HG03280 (cell line): Measurements from ENCODE around the gene ACY1.
"Not testable (repeated sequence)": the region's sequence is repeated elsewhere in the genome, so short reads cannot be mapped to it uniquely, and the experiment has no call there.

Experiments used
- ATAC-seq: cut with Tn5 transposase; IDR thresholded peaks from one replicate; pipeline ENCODE4 v1.9.1; 2021; ENCODE audit warnings: mild to moderate bottlenecking, moderate library complexity; ENCODE audit not compliant: unreplicated experiment

The ACY1 gene

DNA sequence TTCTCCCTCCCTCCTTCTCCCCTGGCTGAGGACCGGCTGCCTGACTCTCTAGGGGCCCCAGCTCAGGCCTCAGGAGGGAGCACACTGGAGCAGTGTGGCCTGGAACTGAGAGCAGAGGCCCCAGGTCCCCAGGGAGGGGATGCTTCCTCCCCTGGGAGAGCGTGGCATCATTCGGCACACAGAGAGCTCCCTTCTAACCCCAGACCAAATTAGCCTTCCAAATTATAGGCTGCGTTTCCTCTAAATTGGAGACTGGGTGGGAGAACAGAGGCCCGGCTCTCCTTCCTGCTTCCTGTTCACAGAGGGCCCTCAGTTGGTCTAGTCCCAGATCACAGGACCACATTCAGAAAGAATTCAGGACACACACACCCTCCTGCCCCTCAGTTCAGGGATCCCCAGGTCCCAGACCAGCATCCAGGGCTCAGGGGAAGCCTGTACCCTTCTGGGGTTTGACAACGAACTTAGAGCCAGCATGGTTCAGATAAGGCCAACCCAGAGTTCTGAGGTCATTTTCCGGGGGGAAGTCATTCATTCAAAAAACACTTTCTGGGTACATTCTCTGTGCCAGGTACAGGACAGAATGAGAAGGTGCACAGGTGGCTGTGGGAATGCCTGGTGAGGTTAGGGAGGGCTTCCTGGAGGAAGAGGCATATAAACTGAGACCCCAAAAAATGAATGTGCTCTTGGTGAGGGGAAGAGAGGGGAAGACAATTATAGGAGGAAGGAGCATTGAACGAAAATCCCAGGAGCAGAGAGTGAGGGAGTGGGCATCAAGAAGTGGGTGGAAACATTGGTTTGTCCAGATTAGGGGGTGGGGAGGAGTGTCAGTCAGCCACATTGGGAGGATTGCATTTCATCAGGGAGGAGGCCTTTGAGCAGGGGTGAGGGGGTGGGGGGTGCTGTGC is 40.8 kb downstream of the ACY1 start:
- ATAC-seq = no peak

GRCh38 chr3:52024765-52025452 is 41.6 kb downstream of the ACY1 start:
- no peak for ATAC-seq

GRCh38 chr3:52025453-52025852 is 42.1 kb downstream of the ACY1 start:
- ATAC-seq = no peak

- ATAC-seq = no peak
These were observed 42.7 kb downstream of the ACY1 start for GRCh38 chr3:52026041-52026440.

GRCh38 chr3:52028572-52028971 is 45.2 kb downstream of the ACY1 start:
- no peak for ATAC-seq

GRCh38 chr3:52029053-52029452 is 45.7 kb downstream of the ACY1 start:
- no peak for ATAC-seq

GRCh38 chr3:52029535-52029934 is 46.2 kb downstream of the ACY1 start:
- no peak for ATAC-seq

DNA sequence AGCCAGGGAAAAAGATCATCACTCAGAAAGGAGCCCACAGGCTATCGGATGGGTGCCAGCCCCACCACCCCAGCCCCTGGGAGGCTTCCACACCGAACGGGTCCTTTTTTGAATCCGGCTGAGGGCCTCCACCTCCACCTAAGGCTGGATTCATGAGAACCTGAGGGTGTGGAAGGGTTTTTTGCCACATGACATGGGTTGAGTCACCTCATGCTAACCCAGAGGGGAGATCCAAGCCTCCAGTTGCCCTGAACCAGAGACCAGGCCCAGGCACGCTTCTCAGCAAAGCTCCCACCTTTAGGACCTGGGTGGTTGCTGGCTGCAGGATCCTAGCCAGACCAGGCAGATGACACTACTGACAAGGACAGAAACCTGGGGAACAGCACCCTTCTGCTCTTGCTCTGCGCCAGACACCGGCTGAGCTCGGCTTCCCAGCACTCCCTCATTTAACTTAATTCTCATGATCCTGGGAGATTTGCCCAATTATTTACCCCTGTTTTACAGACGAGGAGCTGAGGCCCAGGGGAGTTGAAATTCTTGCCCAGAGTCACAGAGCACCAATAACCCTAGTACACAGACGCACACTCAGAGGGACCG is 47.5 kb downstream of the ACY1 start:
- ATAC-seq = no peak

- no peak for ATAC-seq
These were observed 48.6 kb downstream of the ACY1 start for GRCh38 chr3:52031896-52032295.

DNA sequence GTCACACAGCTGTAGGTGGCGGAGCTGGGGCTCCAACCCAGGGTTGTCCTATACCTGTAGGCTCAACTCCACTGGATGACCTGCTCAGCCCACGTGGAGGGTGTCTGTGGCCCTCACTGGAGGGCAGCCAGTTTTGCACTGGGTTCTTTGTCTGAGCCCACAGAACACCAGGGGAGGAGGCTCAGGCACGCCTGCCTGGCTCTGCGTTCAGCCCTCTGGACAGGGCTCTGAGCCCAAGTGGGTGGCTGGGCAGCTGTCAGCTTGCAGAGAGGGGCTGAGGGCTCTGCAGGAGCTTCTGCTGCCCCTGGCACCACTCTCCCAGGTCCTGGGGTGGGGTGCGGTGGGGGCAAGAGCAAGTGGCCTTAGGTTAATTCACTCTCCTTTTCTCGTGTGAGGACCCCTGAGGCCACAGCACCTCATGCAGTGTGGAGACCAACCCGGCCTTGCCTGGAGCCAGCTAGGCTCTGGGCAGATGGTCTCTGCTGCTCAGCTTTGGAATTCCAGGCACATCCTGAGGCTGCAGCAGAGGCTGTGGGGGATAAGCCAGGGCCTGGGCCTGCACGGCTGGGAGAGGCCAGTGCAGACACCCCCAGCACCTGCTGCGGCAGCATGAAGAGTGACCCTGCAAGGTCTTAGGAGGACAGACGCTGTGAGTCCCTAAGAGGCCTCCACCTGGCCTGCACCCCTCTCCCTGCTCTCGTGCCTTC is 49.5 kb downstream of the ACY1 start:
- no peak for ATAC-seq

GRCh38 chr3:52033748-52034147 is 50.4 kb downstream of the ACY1 start:
- not testable (repeated sequence) for ATAC-seq

DNA sequence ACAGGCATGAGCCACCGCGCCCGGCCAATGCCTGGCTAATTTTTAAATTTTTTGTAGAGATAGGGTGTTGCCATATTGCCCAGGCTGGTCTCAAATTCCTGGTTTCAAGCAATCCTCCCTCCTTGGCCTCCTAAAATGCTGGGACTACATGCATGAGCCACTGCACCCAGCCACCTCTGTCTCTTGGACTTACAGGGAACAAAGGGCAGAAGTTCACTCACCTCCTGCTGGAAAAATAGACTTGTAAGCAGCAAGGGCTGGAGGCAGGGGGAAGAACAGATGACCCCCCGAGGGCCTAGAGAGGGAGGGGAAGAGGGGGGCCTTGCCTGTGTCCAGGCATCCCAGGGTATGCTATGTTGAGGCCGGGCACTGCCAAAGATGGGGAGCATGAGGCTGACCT is 50.9 kb downstream of the ACY1 start:
- no peak for ATAC-seq

DNA sequence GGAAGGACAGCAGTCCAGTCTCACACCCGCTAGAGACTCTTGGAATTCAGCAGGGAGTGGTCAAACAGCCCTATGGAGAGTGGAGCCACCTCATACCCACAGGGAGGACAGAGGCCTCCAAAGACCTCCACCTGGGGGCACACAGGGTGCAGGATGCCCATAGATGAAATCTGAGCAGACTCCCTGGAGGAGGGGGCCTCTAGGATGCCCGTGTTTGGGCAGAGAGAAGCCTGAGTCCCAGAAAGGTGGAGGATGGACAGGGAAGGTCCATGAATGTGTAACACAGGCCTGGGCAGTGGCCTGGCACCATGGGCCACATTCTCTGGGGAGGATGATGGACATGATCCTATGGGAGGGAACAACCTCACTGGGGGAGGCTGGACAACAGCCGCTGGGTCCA is 51.3 kb downstream of the ACY1 start:
- no peak for ATAC-seq

DNA sequence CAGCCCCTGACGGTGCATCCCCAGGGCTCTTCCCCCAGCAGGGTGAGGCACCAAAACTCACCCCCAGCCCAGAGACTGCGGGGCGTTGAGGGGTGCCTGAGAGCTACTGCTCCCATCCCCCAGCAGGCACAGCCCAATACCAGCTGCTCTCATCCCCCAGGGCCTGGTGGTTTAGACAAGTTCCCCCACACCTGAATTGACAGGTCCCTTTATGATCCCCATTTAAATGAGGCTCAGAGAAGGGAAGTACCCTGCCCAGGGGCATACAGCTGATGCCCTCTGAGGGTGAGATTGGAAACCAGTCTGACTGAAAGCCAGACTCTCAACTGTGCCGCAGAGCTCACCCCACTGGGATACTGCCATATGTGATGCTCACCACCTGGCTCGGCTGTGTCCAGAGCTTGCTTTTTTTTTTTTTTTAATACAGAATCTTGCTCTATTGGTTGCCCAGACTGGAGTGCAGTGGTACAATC is 52.9 kb downstream of the ACY1 start:
- no peak for ATAC-seq

DNA sequence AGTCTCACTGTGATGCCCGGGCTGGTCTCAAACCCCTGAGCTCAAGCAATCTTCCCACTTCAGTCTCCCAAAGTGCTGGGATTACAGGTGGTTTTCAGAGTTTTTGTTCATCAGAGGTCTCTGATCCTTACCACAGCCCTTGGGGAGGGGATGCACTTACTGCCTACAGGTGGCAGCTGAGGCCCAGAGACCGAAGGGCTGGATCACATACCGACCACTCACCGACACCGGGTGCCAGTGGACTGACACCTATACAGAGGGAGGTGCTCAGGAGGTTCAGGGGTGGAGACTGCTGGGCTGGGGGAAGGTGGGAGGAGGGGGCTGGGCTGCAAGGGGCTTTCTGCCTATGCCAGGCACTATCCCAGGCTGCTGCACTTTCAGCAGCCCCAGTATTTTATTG is 53.5 kb downstream of the ACY1 start:
- no peak for ATAC-seq

- no peak for ATAC-seq
These were observed 54.0 kb downstream of the ACY1 start for GRCh38 chr3:52037291-52037690.

GRCh38 chr3:52038227-52038626 is 54.9 kb downstream of the ACY1 start:
- ATAC-seq = no peak
